GM19397 (cell line): ENCODE results near the gene RIGI.
"Not testable (repeated sequence)": the region's sequence is repeated elsewhere in the genome, so short reads cannot be mapped to it uniquely, and the experiment has no call there.

Source experiments
- ATAC-seq: cut with Tn5 transposase; IDR thresholded peaks from one replicate; pipeline ENCODE4 v1.9.1; 2021; ENCODE audit warnings: mild to moderate bottlenecking, moderate library complexity; ENCODE audit not compliant: unreplicated experiment

RIGI gene

GRCh38 chr9:32533336-32533735 lies 7.3 kb upstream of the RIGI start:
- ATAC-seq = no peak

- no peak for ATAC-seq
Observed at GRCh38 chr9:32526707-32527048, 682 bp upstream of the RIGI start.

- no peak for ATAC-seq
Observed at GRCh38 chr9:32525709-32526030, 326 bp downstream of the RIGI start.

GRCh38 chr9:32524892-32525708 lies 896 bp downstream of the RIGI start:
- ATAC-seq = no peak

GRCh38 chr9:32524558-32524891 lies 1.5 kb downstream of the RIGI start:
- ATAC-seq = not testable (repeated sequence)

GRCh38 chr9:32523910-32524309 lies 2.1 kb downstream of the RIGI start:
- ATAC-seq = no peak

- no peak for ATAC-seq
Observed at GRCh38 chr9:32518276-32518675, 7.7 kb downstream of the RIGI start.

- ATAC-seq = no peak
Observed at GRCh38 chr9:32516241-32516640, 9.8 kb downstream of the RIGI start.

- no peak for ATAC-seq
Observed at GRCh38 chr9:32508728-32509127, 17.3 kb downstream of the RIGI start.

- ATAC-seq = no peak
Observed at GRCh38 chr9:32503008-32503407, 23.0 kb downstream of the RIGI start.

GRCh38 chr9:32502464-32502863 lies 23.5 kb downstream of the RIGI start:
- no peak for ATAC-seq

- ATAC-seq = no peak
Observed at GRCh38 chr9:32501868-32502267, 24.1 kb downstream of the RIGI start.

GRCh38 chr9:32500768-32501167 lies 25.2 kb downstream of the RIGI start:
- no peak for ATAC-seq

- ATAC-seq = no peak
Observed at GRCh38 chr9:32497921-32498320, 28.1 kb downstream of the RIGI start.

- ATAC-seq = no peak
Observed at GRCh38 chr9:32490601-32491000, 35.4 kb downstream of the RIGI start.

- no peak for ATAC-seq
Observed at GRCh38 chr9:32487981-32488380, 38.0 kb downstream of the RIGI start.

GRCh38 chr9:32486839-32487562 lies 39.0 kb downstream of the RIGI start:
- no peak for ATAC-seq

GRCh38 chr9:32483343-32483742 lies 42.7 kb downstream of the RIGI start:
- ATAC-seq = no peak
